ES-I3 (cell line): ENCODE measurements around the gene PPP1R16B.

Experiments
- H3K36me3 ChIP-seq: 2 replicates; pipeline ENCODE4 v1.6.1; 2013; ENCODE audit warnings: mild to moderate bottlenecking, low read length, control low read depth, moderate library complexity; ENCODE audit not compliant: insufficient read depth
- H3K4me1 ChIP-seq: 2 replicates; pipeline ENCODE4 v1.6.1; 2013; ENCODE audit warnings: mild to moderate bottlenecking, control low read depth, low read length; ENCODE audit not compliant: insufficient read depth
- H3K9ac ChIP-seq: 2 replicates; pipeline ENCODE4 v1.6.1; 2013; ENCODE audit warnings: low read depth, mild to moderate bottlenecking, low read length, moderate library complexity
- H3K9me3 ChIP-seq: 2 replicates; pipeline ENCODE4 v1.6.1; 2013; ENCODE audit warnings: mild to moderate bottlenecking, low read length, moderate library complexity; ENCODE audit not compliant: control insufficient read depth, insufficient read depth

Gene PPP1R16B

GRCh38 chr20:38890497-38890818 is 85.0 kb downstream of the PPP1R16B start:
- Histone ChIP-seq H3K9me3 (no peaks in the 10 kb centered on the region), H3K36me3 (no peaks in the 10 kb centered on the region), H3K9ac (no peak overlapping the region), H3K4me1 (no peaks in the 10 kb centered on the region; the same call in 1 of the 2 replicates)

- Histone ChIP-seq H3K9ac (no peak overlapping the region), H3K36me3 (no peaks in the 10 kb centered on the region), H3K9me3 (no peaks in the 10 kb centered on the region), H3K4me1 (no peaks in the 10 kb centered on the region; the same call in 1 of the 2 replicates)
These were observed 86.8 kb downstream of the PPP1R16B start for GRCh38 chr20:38892091-38892981.

GRCh38 chr20:38893056-38893564 is 87.6 kb downstream of the PPP1R16B start:
- Histone ChIP-seq H3K9me3 (no peaks in the 10 kb centered on the region), H3K4me1 (no peaks in the 10 kb centered on the region; the same call in 1 of the 2 replicates), H3K9ac (no peak overlapping the region), H3K36me3 (no peaks in the 10 kb centered on the region)

GRCh38 chr20:38893565-38894090 is 88.1 kb downstream of the PPP1R16B start:
- H3K36me3 ChIP-seq = no peaks in the 10 kb centered on the region
- no peaks in the 10 kb centered on the region; the same call in 1 of the 2 replicates for H3K4me1 ChIP-seq
- no peak overlapping the region for H3K9ac ChIP-seq
- no peaks in the 10 kb centered on the region for H3K9me3 ChIP-seq

GRCh38 chr20:38894091-38894847 is 88.8 kb downstream of the PPP1R16B start:
- H3K9ac ChIP-seq = no peak overlapping the region
- H3K36me3 ChIP-seq = no peaks in the 10 kb centered on the region
- no peaks in the 10 kb centered on the region for H3K9me3 ChIP-seq
- no peaks in the 10 kb centered on the region; the same call in 1 of the 2 replicates for H3K4me1 ChIP-seq

GRCh38 chr20:38895098-38895949 is 89.8 kb downstream of the PPP1R16B start:
- Histone ChIP-seq H3K4me1 (no peaks in the 10 kb centered on the region; the same call in 1 of the 2 replicates), H3K9me3 (no peaks in the 10 kb centered on the region), H3K9ac (no peak overlapping the region), H3K36me3 (no peaks in the 10 kb centered on the region)

GRCh38 chr20:38896009-38896594 is 90.6 kb downstream of the PPP1R16B start:
- no peaks in the 10 kb centered on the region; the same call in 1 of the 2 replicates for H3K4me1 ChIP-seq
- H3K9ac ChIP-seq = no peak overlapping the region
- no peaks in the 10 kb centered on the region for H3K9me3 ChIP-seq
- no peaks in the 10 kb centered on the region for H3K36me3 ChIP-seq

- H3K9ac ChIP-seq = no peak overlapping the region
- no peaks in the 10 kb centered on the region; the same call in 1 of the 2 replicates for H3K4me1 ChIP-seq
- no peaks in the 10 kb centered on the region for H3K36me3 ChIP-seq
- H3K9me3 ChIP-seq = no peaks in the 10 kb centered on the region
These were observed 91.8 kb downstream of the PPP1R16B start for GRCh38 chr20:38897267-38897666.

- no peaks in the 10 kb centered on the region for H3K4me1 ChIP-seq
- H3K9me3 ChIP-seq = no peaks in the 10 kb centered on the region
- no peak overlapping the region for H3K9ac ChIP-seq
- no peaks in the 10 kb centered on the region; the same call in 1 of the 2 replicates for H3K36me3 ChIP-seq
These were observed 95.1 kb downstream of the PPP1R16B start for GRCh38 chr20:38900606-38901005.

GRCh38 chr20:38902601-38903000 is 97.1 kb downstream of the PPP1R16B start:
- H3K36me3 ChIP-seq = no peaks in the 10 kb centered on the region; the same call in 1 of the 2 replicates
- H3K9me3 ChIP-seq = no peaks in the 10 kb centered on the region
- no peaks in the 10 kb centered on the region for H3K4me1 ChIP-seq
- no peak overlapping the region for H3K9ac ChIP-seq

- Histone ChIP-seq H3K9me3 (no peaks in the 10 kb centered on the region), H3K9ac (no peak overlapping the region), H3K4me1 (no peaks in the 10 kb centered on the region), H3K36me3 (no peaks in the 10 kb centered on the region; the same call in 1 of the 2 replicates)
These were observed 97.8 kb downstream of the PPP1R16B start for GRCh38 chr20:38903335-38903734.

GRCh38 chr20:38905375-38905774 is 99.9 kb downstream of the PPP1R16B start:
- H3K36me3 ChIP-seq = no peaks in the 10 kb centered on the region; the same call in 1 of the 2 replicates
- H3K9me3 ChIP-seq = no peaks in the 10 kb centered on the region
- H3K4me1 ChIP-seq = no peaks in the 10 kb centered on the region
- no peak overlapping the region for H3K9ac ChIP-seq

GRCh38 chr20:38907918-38908677 is 102.6 kb downstream of the PPP1R16B start:
- no peaks in the 10 kb centered on the region for H3K4me1 ChIP-seq
- H3K36me3 ChIP-seq = no peaks in the 10 kb centered on the region; the same call in 1 of the 2 replicates
- H3K9me3 ChIP-seq = no peaks in the 10 kb centered on the region
- no peak overlapping the region for H3K9ac ChIP-seq
